NCI-H774 (cell line): Measurements from ENCODE around the gene EML4.
A peak's percentile ranks its signal among the peaks of the same experiment; 100 is the strongest.
"Not testable (repeated sequence)": the region's sequence is repeated elsewhere in the genome, so short reads cannot be mapped to it uniquely, and the experiment has no call there.

Experiments used
- DNase-seq: peaks from one replicate; lab custom pipeline; 2025; lab: John Stamatoyannopoulos, UW

Gene EML4

DNA sequence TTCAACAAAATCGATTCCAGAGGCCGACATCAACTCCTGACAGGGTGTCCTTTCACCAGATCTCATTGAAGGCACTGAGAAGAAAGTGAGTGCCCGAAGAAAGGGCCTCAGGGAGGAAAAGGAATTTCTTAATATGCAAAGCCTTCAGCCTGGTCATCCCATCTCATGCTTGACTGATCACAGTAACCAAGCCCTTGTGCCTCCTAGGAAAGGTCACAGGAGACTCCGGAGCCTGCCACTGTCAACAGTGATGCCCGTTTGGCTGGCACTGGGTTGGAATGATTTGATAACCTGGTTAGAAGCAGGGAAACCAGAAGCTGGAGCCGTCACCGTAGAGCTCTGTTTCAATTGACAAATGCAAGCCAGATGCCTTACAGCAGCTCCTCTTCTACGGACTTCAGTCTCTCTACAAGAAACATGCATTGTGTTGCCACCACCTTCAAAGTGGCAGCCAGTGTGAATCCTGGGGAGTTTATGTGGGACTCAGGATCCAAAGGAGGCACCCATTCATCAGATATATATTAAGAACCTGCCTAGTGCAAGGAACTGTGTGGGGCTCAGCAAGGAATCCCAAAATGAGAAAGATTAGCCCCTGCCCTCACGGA, 167.3 kb downstream of the EML4 start:
- no peak for DNase-seq

DNA sequence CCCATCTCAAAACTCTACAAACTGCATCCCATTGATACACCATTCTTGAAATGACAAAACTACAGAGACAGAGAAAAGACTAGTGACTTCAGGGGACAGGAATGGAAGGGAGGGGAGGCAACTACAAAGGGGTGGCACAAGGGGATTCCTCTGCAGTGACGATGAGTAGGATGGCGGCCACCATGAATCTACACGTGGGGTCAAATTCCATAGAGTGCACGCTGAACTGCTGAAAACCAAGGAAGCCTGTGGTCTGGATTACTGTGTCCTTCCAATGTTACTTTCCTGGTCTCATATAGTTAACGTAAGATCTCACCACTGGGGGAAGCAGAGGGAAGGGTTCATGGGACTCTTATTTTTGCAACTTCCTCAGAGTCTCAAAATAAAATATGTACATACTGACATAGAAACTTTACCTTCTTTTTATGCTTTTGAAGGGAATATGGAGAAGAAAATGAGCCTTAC, 168.2 kb downstream of the EML4 start:
- DNase-seq = no peak

DNA sequence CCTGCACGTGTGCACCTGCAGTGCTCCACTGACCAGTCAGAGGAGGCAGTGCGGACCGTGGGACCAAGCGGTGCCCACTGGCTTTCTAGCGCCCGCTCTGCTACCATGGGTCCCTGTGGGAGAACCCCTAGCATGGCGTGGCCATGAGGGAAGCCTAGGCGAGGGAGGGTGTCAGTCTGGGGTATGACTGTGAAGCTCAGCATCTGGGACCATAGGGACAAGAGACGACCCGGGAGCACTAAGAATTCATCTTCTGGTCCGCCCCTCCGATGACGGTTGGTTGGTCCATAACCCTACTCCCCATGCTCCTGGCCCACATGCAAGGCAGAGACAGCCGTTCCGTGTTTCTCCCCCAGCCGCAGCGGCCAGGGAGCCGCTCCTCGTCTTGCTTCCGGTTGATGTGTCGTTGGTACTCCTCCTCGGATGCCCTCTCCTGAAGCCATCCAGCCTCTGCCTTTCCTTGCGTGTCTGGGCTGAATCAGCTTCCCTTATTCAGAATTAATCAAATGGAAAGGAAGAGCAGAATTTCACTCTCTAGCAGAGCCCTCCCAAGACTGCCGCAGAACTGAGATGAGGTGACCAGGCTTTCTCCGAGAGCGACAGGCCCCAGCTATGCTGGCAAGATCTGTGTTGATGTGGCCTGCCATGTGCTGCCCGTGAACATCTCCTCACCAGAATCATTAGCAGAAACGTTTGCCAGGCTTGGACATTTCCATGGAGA, 168.9 kb downstream of the EML4 start:
- DNase-seq = no peak

DNA sequence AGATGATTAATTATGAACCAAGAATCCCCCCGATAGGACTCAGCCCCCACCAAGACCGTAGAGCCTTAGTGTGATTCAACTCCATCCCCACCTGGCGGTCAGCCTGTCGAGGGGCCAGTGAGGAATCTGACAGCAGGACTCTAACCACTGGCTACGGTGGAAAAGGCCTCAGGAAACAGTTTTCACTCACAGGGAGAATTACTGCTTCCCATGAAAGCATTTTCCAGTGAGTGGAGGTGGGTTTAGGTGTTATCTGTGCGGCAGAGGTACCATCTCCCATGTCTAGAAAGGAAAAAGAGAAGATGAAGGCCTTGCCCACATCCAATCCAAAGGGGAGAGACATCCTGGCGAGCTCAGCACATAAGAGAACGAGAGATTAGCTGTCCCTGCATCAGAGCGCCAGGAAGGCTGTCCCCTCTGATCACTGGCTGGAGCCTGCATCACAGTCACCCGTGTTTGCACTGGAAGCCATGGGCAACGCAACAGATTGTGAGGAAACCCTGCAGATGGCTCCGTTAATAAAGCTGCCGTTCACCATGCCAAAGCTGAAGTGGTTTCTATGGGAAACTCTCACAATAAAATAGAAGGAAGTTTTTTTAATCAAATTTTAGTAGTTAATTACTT, 169.5 kb downstream of the EML4 start:
- DNase-seq = no peak

DNA sequence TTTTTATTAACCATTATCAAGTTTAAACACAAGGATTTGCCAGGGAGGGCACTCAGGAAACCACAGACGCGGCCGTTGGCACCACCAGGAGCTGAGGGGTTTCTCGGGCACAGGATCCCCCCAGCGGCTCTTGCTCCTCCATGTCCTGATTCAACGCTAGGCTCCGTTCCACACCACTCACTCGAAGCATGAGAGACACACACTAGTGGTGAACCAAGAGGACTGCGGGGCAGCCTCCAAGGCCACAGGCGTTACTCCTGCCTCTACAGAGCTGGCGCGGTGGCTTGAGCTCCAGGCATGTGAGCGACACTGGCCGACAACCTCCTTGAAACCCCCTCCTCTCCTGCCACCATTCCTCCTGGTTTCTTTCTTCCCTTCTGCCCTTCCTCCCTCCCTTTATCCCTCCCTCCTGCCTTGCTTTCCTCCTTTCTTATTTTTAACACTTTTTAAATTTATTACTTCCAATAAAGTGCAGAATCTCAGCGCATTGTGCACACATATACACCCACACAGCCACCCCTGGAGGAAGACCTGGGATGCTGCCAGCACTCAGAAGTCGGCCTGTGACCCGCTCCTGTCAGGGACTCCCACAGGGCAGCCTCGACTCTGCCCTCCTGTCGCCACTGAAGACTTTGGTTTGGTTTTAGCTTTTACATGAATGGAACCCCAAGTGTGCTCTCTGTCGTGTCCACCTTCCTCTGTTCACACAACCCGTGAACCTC, 170.2 kb downstream of the EML4 start:
- DNase-seq = no peak

DNA sequence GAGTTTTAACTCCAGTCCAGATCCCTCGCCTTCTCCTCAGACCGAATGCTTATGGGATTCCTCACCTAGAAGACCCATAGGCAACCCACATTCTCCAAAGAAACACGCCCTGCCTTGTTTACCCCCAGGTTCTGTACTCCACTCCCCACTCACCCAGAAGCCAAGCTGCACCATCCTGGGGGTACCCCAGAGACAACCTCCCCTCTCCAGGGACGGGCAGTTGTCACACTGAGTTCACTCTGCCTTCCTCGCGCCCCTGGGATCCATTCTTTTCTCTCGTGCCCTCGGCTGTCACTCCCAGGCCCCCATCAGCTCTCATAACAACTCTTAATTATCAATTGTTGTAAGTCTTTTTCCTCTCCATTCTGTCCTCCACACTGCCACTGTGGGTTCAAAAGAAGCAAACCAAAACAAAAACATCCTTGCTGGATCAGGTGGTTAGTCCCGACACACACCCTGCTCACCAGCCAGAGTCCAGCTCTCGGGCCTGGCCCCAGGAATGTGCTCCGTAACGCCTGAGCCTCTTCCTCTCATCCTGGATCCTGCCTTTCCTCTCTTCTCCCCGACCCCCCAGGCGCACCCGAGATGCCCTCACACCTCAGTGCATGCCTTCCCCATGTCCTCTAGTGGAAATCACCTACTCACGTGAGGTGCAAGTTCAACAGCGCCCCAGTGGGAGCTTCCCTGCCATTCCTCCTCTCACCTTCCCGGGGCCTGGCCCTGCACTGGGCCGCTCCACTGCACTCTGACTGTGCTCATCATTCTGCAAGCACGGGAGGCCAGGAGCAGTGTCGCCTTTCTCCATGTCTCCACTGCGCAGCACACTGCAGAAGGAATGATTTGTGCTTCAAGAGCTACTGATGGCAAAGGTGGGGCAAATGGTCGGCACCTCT, 171.1 kb downstream of the EML4 start:
- no peak for DNase-seq

DNA sequence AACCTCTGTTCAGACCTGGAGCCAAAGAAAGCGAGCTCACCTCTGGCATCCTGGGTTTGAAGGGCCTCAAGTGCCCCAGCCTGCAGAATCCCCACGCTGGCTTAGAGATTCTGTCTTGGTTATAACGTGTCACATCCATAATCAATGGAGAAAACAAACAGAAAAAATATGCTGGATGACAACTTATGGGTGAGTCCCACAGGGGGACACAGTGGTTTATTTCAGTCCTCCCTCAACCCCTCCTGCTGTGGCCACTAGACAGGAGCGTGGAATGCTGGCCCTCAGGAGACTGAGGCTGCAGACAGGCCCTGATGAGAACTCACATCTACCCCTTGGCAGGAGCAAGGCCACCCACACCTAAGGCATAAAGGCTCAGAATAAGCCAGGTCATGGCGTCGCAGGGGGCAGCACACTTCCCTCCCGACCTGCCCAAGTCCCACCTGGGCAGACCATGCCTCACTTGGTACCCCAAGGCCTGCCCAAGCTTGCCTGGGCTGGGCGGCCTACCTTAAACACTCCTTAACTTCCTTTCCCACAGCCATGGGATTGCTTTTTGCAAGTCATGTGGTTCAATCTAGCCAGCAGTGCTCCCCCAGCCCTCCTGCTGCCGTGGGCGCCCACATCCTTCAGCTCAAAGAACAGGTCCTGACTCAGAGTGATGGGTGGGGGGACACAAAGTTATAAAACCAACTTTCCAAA, 171.9 kb downstream of the EML4 start:
- DNase-seq = no peak

DNA sequence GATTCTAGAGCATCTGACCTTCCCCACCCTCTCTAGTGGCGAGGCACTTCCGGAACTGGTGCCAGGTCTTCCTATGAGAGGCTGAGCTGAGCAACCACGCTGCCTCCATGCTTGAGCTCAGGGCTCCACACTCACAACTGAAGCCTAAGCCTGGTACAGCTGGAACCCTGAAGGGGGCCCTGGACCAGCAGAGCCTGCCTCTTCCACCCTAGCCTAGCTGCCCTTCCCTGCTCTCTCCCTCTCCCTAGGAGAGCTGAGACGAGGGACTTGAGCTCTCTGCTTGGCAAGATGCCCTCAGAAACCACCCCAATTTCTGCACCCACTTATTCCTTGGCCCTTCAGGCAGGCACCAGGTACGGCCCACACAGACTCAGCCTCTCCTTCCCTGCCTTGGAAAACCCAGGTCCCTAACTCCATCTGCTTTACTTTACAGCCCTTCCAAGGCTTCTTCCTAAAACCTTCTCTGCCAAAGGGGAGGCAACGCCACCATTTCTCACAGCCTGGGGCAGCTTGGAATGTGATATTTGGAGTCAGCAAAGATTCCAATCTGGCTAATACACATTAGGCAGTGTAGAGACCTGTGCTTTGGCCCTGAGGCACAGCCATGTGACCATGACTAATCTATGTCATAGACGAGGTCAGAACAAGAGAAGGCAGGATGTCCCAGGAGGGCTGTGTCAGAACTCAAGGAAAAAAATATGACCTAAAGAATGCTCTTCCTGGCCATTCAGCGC, 173.1 kb downstream of the EML4 start:
- DNase-seq = no peak

DNA sequence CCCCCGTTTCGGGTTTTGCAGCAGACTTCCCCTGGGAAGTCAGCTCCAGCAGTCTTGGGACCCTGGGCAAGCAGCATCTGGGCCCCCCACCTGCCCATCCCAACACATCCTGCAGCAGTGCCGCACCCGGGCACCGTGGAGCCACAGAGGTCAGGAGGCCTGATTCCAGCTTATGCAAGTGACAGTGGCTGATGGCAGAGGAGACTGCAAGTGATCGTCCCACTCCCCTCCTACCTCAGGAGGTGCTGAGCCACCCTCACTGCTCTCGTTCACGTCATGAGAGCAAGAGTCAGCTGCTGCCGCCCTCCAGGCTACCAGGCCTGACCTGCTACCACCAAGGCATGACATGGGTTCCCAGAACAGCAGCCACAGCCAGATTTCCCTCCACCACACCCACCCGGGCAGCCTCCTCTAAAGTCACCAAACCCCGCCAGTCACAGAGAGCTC, 173.7 kb downstream of the EML4 start:
- no peak for DNase-seq

DNA sequence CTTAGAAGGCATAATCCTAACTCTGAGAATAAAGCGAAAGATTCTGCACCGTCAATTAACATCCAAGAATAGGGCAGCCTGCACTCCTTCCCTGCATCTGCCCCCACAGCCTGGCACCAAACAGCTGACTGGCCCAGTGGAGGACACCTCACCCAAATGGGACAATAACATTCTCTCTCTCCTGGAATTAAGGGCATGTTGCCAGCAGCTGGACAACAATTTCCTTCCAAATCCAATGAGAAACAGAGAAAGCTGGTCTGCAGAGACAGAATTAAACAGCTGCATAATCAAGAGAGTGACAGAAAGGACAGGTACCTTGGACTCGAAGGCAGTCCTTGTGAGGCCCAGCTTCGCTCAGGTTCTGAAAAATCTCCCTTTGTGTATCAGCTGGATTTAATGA, 176.8 kb downstream of the EML4 start:
- no peak for DNase-seq

DNA sequence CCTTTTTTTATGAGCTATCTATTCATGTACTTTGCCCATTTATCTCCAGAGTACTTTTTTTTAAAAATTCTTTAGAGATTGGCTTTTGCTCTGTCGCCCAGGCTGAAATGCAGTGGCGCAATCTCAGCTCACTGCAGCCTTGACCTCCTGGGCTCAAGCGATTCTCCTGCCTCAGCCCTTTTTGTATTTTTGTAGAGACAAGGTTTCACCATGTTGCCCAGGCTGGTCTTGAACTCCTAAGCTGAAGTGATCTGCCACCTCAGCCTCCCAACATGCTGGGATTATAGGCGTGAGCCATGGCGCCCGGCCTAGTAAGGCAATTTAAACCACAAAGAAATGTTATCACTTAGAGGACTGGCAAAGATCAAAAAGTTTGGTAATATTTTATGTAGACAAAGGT, 177.7 kb downstream of the EML4 start:
- DNase-seq = not testable (repeated sequence)

DNA sequence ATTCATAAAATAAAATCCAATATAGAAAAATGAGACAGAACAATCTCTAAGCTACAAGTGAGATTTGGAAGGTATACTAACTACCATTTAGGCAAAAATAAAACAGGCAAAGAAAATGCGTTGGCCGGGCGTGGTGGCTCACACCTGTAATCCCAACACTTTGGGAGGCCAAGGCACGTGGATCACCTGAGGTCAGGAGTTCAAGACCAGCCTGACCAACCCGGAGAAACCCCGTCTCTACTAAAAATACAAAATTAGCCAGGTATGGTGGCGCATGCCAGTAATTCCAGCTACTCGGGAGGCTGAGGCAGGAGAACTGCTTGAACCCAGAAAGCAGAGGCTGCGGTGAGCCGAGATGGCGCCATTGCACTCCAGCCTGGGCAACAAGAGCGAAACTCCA, 178.4 kb downstream of the EML4 start:
- DNase-seq = not testable (repeated sequence)

DNA sequence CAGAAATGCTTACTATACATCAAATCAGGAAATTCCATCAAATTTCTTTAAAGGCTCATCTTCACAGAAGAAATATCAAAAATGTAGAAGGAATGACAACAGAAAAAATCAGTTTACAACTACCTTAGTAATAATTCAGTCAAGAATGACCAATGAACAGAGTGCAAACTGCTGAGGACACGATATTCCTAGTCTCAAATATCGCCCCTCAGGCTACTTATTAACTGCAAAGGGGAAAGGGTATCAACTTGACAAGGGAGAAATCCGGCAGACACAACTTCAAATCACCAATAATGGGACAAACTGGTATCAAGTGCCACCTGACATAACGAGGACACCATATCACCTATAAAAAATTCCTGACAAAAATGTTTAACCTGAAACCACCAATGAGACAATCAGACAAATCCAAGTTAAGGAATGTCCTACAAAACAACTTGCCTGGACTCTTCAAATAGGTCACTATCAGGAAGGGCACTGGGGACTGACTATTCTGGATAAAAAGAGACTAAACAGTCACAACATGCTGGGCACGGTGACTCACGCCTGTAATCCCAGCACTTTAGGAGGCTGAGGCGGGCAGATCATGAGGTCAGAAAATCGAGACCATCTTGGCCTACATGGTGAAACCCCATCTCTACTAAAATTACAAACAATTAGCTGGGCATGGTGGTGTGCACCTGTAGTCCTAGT, 179.1 kb downstream of the EML4 start:
- DNase-seq = no peak

DNA sequence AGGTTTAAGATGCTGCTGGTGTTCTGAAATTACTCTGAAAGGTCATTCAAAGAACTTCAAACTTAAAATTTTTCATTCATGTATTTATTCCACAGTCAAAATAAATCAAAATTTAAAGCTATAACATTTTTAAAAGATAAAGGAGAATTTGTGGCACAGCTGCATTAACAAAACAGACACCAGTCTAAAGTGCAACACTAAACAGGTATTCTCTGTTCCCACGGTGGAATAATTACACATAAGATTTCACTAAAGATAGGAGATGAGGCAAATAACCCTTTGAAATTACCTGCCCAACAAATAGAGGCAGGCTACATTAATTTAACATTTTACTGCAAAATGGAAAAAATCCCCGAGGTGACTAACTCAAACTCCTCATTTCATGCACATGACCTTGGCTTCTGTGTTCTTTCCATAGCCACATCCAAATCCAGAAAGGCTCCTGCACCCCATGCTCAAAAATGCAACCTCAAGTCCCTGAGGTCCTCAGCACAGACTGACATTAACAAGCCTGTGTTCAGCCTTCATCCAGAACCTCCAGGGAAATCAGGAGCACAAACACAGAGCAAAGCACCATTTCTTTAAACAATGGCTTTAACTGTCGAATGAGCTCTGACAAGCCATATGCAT, 181.4 kb downstream of the EML4 start:
- DNase-seq = no peak

DNA sequence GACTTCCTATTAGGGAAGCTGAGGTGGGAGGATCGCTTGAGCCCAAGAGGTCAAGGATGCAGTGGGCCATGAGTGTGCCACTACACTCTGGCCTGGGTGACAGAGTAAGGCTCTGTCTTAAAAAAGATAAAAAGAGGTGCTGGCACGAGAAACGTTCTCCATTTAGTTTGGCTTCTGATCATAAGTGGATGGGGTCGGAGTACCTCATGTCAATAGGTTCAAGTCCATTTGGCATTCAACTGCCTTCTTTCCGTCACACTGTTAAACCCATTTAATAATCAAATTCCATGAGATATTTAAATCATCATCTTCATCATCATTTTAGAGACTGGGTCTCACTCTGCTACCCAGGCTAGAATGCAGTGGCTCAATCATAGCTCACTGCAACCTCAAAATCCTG, 182.7 kb downstream of the EML4 start:
- DNase-seq = no peak

DNA sequence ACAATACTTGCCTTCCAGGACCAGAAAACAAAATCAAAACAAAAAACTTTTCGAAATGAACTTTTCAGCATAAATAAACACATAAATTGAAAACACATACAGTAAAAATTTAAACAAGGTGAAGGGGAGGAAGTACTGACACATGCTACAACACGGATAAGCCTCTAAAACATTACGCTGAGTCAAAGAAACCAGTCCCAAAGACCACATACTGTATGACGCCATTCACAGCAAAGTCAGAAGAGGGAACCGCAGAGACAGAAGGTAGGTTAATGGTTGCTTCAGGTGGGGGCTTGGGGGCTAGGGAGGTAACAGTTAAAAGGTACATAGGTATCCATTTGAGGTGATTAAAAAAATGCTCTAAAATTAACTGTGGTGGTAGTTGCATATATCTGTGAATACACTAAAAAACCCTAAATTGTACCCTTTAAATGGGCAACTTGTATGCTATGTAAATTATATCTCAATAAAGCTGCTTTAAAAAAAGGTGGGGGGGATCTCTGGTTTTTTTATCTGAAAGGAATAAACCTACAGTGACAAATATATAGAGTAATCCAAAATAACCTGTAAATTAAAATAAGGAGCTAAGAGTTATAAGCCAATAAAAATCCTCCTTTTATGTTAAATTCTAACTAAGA, 184.8 kb downstream of the EML4 start:
- DNase-seq = no peak

DNA sequence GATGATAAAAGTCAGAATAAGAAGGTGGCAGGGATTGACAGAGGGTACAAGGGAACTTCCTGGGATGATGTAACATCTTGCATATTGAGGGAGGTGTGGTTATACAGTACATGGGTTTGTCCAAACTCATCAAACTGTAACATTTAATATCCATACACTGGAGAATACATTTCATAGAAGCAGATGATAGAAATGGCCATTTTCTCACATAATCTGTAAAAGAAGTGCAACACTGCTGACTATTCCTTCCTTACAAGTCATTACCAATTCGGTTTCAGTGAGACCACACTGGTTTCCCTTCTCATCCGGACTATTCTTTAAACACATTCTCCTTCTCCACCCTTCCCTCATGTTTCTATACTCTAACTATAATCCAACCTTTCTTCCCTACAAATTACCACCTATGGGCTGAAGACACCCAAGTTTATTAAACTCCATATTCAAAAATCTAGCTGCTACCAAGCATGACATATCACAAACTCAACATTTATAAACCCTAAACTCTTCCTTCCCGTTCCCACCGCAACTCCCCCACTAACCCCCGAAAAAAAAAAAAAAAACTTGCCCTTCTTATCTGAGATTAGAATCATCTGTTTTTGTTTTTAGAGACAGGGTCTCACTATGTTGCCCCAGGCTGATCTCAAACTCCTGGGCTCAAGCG, 190.3 kb downstream of the EML4 start:
- DNase-seq = no peak

DNA sequence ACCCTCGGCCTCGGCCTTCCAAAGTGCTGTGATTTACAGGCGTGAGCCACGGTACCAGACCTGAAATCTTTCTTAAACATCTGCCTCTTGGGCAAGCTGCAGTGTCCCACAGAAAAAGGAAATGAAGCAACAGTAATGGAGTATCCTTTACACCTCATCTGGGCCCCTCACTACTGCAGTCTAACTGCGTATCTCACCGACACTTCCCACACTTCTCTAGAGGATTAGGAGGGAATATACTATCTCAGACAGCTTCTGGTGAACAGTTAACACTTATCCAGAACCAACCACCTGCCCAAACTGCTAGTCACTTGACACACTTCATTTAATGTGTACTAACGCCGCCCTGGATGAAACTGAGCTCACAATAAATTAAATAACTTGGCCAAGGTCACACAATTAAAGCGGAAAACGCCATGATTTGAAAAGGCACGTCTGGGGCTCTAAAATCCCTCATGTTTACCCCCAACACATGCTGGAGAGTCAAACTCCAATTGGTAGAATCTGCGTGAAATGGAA, 190.9 kb downstream of the EML4 start:
- DNase-seq = peak; percentile 8
